Prostate gland (tissue), 2 donors: Measurements from ENCODE around the gene RAD51. TPM values are rescaled to one million over a fixed set of nuclear protein-coding genes. Genes with fewer than 3 reads are reported as not detected.
A peak's percentile ranks its signal among the peaks of the same experiment; 100 is the strongest.

ENCODE experiments used
- DNase-seq: peaks from one replicate; pipeline ENCODE4 v3.0.0-alpha.2; 2019; ENCODE audit warnings: low spot score
- H3K27ac ChIP-seq, 2 donors: fragments of 200-600 bp; sonication (generic); 2 replicates each; pipeline ENCODE4 v1.5.1; 2017 to 2019
- H3K27me3 ChIP-seq: fragments of 200-600 bp; sonication (generic); replicated peaks from 2 replicates; pipeline ENCODE4 v1.5.1; 2019; ENCODE audit not compliant: insufficient read depth
- H3K36me3 ChIP-seq, 2 donors: fragments of 200-600 bp; sonication (generic); 1 replicate in 1 of 2; 2 replicates in 1 of 2; pipeline versions ENCODE4 v1.5.1 to v1.8.1; 2017 to 2019
- H3K4me1 ChIP-seq: fragments of 200-600 bp; sonication (generic); replicated peaks from 2 replicates; pipeline ENCODE4 v1.5.1; 2019
- H3K4me3 ChIP-seq, 2 donors: fragments of 200-600 bp; sonication (generic); 2 replicates each; pipeline ENCODE4 v1.5.1; 2017 to 2019
- H3K9me3 ChIP-seq: fragments of 200-600 bp; sonication (generic); 2 replicates; pipeline ENCODE4 v1.5.1; 2017
- POLR2A ChIP-seq: fragments of 450-650 bp; IDR thresholded peaks from one replicate; pipeline ENCODE4 v1.6.1; 2016; ENCODE audit warnings: antibody characterized with exemption, mild to moderate bottlenecking
- POLR2AphosphoS5 ChIP-seq: sonication (generic); formaldehyde crosslinking; IDR thresholded peaks from one replicate; pipeline ENCODE4 v1.6.1; 2017; ENCODE audit warnings: antibody characterized with exemption
- WGBS: methylation state at CpG from one replicate; pipeline ENCODE4 v1.1.5; 2018; 5-methylcytosine and 5-hydroxymethylcytosine counted together
- intact Hi-C: fragments of 100-400 bp; cut with DNase I; formaldehyde crosslinking; loops from one replicate; pipeline ENCODE4 v1.14.2; 2022
- total RNA-seq, 2 donors: library from RNA; depleted of rRNA; stranded (reverse); fragments of >200 nt; gene quantifications; one replicate each; pipeline ENCODE4 v1.1.0, GENCODE V29; 2016
- TF ChIP-seq, protein P1 (sequence below), 4 experiments: fragments of 200-600 bp in 2 of 4; fragments of 450-650 bp in 2 of 4; sonication (generic) in 2 of 4; IDR thresholded peaks; 1 replicate in 3 of 4; 2 replicates in 1 of 4; pipeline ENCODE4 v1.5.1; 2016 to 2019; ENCODE audit warnings: antibody characterized with exemption in 4 of 4, mild to moderate bottlenecking in 2 of 4, moderate library complexity in 2 of 4

The RAD51 gene
- total RNA-seq, 2 donors from 2014 or later, result 0.82 to 5.1 TPM

DNA sequence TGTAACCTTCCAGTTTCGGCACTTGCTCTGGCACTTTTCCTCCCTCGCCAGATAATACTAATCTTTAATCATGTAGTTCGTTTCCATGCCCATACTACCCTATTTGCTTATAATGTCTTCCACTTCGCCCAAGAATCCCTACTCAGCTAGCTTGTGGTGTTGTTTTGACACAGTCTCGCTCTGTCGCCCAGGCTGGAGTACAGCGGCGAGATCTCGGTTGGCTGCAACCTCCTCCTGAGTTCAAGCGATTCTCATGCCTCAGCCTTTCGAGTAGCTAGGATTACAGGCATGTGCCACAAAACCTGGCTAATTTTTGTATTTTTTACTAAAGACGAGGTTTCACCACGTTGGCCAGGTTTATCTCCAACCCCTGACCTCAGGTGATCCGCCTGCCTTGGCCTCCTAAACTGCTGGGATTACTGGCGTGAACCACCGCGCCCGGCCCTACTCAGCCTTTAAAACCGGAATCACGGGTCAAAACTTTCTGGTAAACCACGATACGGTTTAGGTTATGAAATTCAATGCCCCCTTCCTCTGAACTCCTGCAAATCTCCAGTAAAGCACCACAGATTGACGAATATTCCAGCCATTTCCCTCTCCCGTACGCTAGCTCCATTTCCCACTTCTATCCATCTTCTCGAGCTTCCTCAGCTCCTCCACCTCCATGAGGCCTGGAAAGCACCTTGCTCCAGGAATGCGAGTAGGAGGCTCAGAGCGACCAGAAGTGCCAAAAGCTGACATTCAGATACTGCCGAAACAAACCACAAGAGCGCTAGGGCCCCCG is 878 bp upstream of the RAD51 start:
- Histone ChIP-seq H3K27ac (peak overlapping the region; percentile 98 to 99), H3K36me3 (no peaks in the 10 kb centered on the region), H3K4me3 (peak overlapping the region; percentile 66 to 76), H3K4me1 (no peaks in the 10 kb centered on the region), H3K9me3 (no peaks in the 10 kb centered on the region), H3K27me3 (no peaks in the 10 kb centered on the region)
- intact Hi-C loops, result loop anchor here (10.0 kb wide), 1 partner anchor 201 kb away; the partner anchor contains the start of gene VPS18
- no peak for DNase-seq
- TF ChIP-seq, protein P1, sequence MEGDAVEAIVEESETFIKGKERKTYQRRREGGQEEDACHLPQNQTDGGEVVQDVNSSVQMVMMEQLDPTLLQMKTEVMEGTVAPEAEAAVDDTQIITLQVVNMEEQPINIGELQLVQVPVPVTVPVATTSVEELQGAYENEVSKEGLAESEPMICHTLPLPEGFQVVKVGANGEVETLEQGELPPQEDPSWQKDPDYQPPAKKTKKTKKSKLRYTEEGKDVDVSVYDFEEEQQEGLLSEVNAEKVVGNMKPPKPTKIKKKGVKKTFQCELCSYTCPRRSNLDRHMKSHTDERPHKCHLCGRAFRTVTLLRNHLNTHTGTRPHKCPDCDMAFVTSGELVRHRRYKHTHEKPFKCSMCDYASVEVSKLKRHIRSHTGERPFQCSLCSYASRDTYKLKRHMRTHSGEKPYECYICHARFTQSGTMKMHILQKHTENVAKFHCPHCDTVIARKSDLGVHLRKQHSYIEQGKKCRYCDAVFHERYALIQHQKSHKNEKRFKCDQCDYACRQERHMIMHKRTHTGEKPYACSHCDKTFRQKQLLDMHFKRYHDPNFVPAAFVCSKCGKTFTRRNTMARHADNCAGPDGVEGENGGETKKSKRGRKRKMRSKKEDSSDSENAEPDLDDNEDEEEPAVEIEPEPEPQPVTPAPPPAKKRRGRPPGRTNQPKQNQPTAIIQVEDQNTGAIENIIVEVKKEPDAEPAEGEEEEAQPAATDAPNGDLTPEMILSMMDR (IDR thresholded peaks at IDR 0.05), result no peak
- TF ChIP-seq POLR2A (no peak), POLR2AphosphoS5 (no peak)
- 23% methylated on average over 31 of the region's 31 CpGs for whole genome bisulfite sequencing

GRCh38 chr15:40695469-40695890 is 506 bp downstream of the RAD51 start:
- DNase-seq, result no peak
- Histone ChIP-seq H3K27ac (peak overlapping the region; percentile 98 to 99), H3K36me3 (no peaks in the 10 kb centered on the region), H3K27me3 (no peaks in the 10 kb centered on the region), H3K9me3 (no peaks in the 10 kb centered on the region), H3K4me1 (no peaks in the 10 kb centered on the region), H3K4me3 (peak overlapping the region; percentile 66 to 76)
- TF ChIP-seq POLR2A (no peak), POLR2AphosphoS5 (no peak)
- TF ChIP-seq, protein P1 (IDR thresholded peaks at IDR 0.05), result no peak
- whole genome bisulfite sequencing, result 0% methylated on average over 24 of the region's 24 CpGs
- intact Hi-C loops, result loop anchor here (10.0 kb wide), 1 partner anchor 199 kb away; the partner anchor contains the start of gene VPS18

DNA sequence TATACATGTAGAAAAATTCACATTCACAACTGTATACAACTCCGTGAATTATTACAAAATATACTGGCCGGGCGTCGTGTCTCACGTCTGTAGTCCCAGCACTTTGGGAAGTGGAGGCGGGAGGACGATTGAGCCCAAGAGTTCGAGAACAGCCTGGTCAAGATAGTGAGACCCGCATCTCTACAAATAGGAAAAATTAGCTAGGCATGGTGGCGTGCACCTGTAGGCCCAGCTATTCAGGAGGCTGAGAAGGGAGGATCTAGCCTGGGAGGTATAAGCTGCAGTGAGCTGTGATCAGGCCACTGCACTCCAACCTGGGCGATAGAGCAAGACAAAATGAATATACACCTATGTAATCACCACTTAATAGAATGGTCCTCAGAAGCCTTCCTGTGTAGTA is 1.3 kb downstream of the RAD51 start:
- H3K27ac ChIP-seq, result no peak overlapping the region
- no peaks in the 10 kb centered on the region for H3K4me1 ChIP-seq
- H3K27me3 ChIP-seq, result no peaks in the 10 kb centered on the region
- H3K9me3 ChIP-seq, result no peaks in the 10 kb centered on the region
- DNase-seq, result no peak
- no peaks in the 10 kb centered on the region for H3K36me3 ChIP-seq
- no peak overlapping the region for H3K4me3 ChIP-seq
- intact Hi-C loops, result loop anchor here (10.0 kb wide), 1 partner anchor 199 kb away; the partner anchor contains the start of gene VPS18
- TF ChIP-seq, protein P1 (IDR thresholded peaks at IDR 0.05), result no peak
- 88% methylated on average over 11 of the region's 11 CpGs for WGBS

GRCh38 chr15:40697916-40698315 is 2.9 kb downstream of the RAD51 start:
- TF ChIP-seq, protein P1 (IDR thresholded peaks at IDR 0.05), result no peak
- TF ChIP-seq POLR2AphosphoS5, result no peak
- no peak for DNase-seq
- WGBS, result 96% methylated on average over 7 of the region's 7 CpGs
- Histone ChIP-seq H3K27me3 (no peaks in the 10 kb centered on the region), H3K9me3 (no peaks in the 10 kb centered on the region), H3K36me3 (no peaks in the 10 kb centered on the region), H3K4me1 (no peaks in the 10 kb centered on the region), H3K4me3 (no peak overlapping the region), H3K27ac (no peak overlapping the region)
- intact Hi-C loops, result loop anchor here (10.0 kb wide), 1 partner anchor 197 kb away; the partner anchor contains the start of gene VPS18

GRCh38 chr15:40702077-40702476 is 7.1 kb downstream of the RAD51 start:
- DNase-seq, result no peak
- intact Hi-C loops, result no loop called here

More at GRCh38 chr15:40702077-40702476, 7.1 kb downstream of the RAD51 start:
- 89% methylated on average over 7 of the region's 7 CpGs for WGBS
- Histone ChIP-seq H3K27me3 (no peaks in the 10 kb centered on the region), H3K4me3 (no peak overlapping the region), H3K36me3 (no peaks in the 10 kb centered on the region), H3K4me1 (no peaks in the 10 kb centered on the region), H3K9me3 (no peaks in the 10 kb centered on the region), H3K27ac (no peak overlapping the region)
- no peak for TF ChIP-seq POLR2A
- TF ChIP-seq, protein P1 (IDR thresholded peaks at IDR 0.05), result peak in 2 of 4 experiments; percentile 14 to 42
